ES-I3 (cell line): ENCODE measurements around the gene HAUS3.
"Not testable (repeated sequence)": the region's sequence is repeated elsewhere in the genome, so short reads cannot be mapped to it uniquely, and the experiment has no call there.

ENCODE experiments used
- H3K36me3 ChIP-seq: 2 replicates; pipeline ENCODE4 v1.6.1; 2013; ENCODE audit warnings: mild to moderate bottlenecking, low read length, control low read depth, moderate library complexity; ENCODE audit not compliant: insufficient read depth
- H3K4me1 ChIP-seq: 2 replicates; pipeline ENCODE4 v1.6.1; 2013; ENCODE audit warnings: mild to moderate bottlenecking, control low read depth, low read length; ENCODE audit not compliant: insufficient read depth
- H3K9ac ChIP-seq: 2 replicates; pipeline ENCODE4 v1.6.1; 2013; ENCODE audit warnings: low read depth, mild to moderate bottlenecking, low read length, moderate library complexity
- H3K9me3 ChIP-seq: 2 replicates; pipeline ENCODE4 v1.6.1; 2013; ENCODE audit warnings: mild to moderate bottlenecking, low read length, moderate library complexity; ENCODE audit not compliant: control insufficient read depth, insufficient read depth

Gene HAUS3

DNA sequence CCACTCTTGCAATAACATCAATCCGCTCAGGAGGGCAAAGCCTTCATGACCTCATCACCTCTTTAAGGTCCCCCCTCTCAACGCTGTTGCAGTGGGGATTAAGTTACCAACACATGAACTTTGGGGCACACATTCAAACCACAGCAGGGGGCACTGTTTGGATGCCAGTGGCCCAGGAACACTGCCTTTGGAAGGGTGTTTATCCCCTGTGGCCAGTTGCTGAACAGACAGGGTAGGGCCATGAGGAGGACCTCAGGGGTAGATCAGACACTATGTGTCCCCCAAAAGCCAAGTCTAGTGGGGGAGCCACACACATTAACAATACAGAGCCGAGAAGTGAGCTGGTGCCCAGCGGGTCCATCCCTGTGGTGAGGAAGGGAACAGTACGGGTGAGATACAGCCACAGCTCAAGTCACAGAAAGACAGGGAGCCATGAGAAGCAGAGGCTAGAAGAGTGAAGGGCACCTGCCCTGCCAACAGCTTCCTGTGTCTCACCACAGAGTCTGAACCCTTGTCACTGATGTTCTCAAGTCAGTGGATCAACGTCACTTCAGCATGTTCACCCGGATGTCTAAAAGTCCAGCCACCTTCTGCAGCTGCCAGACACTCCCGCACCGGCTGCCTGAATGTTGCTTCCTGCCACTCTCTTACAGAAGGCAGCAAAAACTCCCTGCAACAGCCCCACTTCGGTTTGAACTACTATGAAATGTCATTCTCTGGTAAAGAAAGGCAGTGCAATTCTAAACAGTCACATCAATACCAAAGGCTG is 39.8 kb upstream of the HAUS3 start:
- no peaks in the 10 kb centered on the region for H3K4me1 ChIP-seq
- H3K36me3 ChIP-seq = no peaks in the 10 kb centered on the region
- no peaks in the 10 kb centered on the region for H3K9me3 ChIP-seq
- no peak overlapping the region for H3K9ac ChIP-seq

DNA sequence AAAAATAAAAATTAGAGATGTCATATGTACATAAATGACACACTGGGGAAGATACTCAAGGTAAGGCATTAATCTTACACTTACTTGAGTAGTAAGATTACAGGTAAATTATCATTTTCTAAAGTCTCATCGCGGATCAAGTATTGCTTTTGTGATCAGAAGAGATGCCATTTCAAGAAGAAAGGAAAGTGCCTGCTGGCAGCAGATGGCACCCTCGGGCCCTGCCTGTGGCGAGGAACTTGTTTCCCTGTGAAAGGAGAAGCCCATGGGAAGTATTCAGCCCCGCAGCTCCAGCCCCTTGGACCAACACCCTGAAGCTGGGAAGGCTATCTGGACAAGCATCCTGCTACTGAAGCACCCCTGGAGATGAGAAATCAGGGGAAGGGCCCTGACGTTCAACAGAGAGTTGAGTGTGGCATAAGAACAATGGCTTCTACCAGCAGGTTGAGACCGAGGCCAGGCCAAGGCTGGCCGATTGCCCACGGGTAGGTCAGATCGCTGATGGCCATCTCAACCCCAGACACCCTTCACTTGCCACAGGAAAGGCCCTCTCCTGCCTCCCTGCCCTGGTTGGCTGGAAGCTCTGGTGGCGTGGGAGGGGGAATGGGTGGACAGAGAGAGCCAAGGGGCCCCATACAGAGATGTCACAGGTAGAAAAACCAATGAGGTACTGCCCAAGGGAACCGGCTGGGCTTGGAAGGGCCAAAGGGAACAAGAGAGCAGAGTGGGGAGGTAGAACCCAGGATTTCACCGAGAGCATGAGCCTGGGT is 38.8 kb upstream of the HAUS3 start:
- H3K9ac ChIP-seq = no peak overlapping the region
- H3K36me3 ChIP-seq = no peaks in the 10 kb centered on the region
- H3K4me1 ChIP-seq = no peaks in the 10 kb centered on the region
- H3K9me3 ChIP-seq = no peaks in the 10 kb centered on the region

DNA sequence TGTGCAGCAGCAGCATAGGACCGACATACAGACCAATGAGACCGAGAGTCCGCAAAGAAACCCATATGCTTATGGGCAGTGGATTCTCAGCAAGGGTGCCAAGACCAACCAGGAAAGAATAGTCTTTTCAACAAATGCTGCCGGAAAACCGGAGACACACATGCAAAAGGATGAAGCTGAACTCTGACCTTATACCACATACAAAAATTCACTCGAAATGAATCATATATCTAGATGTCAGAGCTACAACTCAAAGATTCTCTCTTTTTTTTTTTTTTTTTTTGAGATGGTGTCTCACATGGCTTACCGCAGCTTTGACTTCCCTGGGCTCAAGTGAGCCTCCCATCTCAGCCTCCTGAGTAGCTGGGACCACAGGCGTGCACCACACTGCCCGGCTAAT is 36.0 kb upstream of the HAUS3 start:
- H3K9me3 ChIP-seq = no peaks in the 10 kb centered on the region
- no peak overlapping the region for H3K9ac ChIP-seq
- no peaks in the 10 kb centered on the region for H3K36me3 ChIP-seq
- no peaks in the 10 kb centered on the region for H3K4me1 ChIP-seq

DNA sequence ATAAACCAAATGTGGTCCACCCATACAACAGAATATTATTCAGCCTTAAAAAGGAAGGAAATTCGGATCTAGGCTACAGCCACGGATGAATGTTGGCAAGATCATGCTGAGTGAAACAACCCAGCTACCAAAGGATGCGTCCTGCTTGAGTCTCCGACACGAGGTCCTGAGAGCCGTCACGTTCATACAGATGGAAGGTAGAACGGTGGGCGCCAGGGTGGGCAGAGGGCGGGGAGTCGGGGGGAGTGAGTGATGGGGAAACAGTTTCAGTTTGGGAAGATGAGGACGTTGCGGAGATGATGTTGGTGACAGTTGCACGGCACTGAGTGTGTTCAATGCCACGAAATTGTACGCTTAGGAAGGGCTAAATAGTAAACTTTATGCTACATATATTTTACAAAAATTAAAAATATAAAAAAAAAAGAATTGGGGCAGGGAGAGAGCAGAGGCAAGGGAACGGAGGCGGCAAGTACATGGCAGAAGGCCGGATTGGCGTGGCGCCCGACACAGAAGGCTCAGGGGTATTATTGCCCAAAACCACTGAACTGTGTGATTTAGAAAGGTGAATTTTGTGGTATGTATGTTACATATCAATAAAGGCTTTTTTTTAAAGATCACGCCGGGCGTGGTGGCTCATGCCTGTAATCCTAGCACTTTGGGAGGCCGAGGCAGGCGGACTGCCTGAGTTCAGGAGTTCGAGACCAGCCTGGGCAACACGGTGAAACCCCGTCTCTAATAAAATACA is 34.8 kb upstream of the HAUS3 start:
- Histone ChIP-seq H3K9ac (no peak overlapping the region), H3K9me3 (no peaks in the 10 kb centered on the region), H3K4me1 (no peaks in the 10 kb centered on the region), H3K36me3 (no peaks in the 10 kb centered on the region)

GRCh38 chr4:2275546-2276251 is 33.8 kb upstream of the HAUS3 start:
- no peaks in the 10 kb centered on the region for H3K36me3 ChIP-seq
- H3K9ac ChIP-seq = no peak overlapping the region
- no peaks in the 10 kb centered on the region for H3K4me1 ChIP-seq
- H3K9me3 ChIP-seq = no peaks in the 10 kb centered on the region

- H3K9ac ChIP-seq, H3K4me1 ChIP-seq, H3K9me3 ChIP-seq, H3K36me3 ChIP-seq: not testable (repeated sequence)
Measured at GRCh38 chr4:2275044-2275397, 33.1 kb upstream of the HAUS3 start.

- Histone ChIP-seq H3K9me3 (no peaks in the 10 kb centered on the region), H3K4me1 (no peaks in the 10 kb centered on the region), H3K36me3 (no peaks in the 10 kb centered on the region), H3K9ac (no peak overlapping the region)
Measured at GRCh38 chr4:2274320-2275043, 32.6 kb upstream of the HAUS3 start.

DNA sequence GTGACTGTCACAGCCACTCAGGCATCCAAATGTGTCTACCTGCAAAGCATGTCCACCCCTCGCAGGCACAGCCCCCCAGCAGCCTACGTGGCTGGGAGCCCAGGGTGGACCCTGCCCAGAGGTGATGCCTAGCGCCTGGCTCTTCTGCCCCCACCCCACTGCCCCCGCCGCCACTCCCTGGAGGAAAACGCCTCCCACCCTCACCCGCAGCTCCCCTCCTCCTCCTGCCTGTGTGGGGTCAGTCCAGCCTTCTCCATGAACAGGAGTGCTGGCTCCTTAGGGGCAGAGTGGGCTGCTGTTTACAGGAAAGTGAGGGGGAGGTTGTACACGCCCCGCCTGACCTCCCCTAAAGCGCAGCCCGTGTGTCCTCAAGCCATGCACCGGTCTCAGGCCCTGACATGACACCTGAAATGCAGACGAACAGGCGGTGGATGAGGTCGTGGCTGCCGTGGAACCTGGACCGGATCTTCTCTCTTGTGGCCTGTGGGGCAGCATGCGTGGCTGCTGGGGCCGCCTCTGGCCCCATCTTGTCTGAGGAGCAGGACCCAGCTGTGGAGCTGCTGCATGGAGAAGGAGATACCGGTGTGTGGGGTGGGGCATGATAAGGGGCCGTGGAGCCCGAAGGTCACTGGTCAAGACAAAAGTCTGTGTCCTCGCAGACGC is 31.9 kb upstream of the HAUS3 start:
- Histone ChIP-seq H3K36me3 (no peaks in the 10 kb centered on the region), H3K9ac (no peak overlapping the region), H3K4me1 (0 out of 2 replicates have a peak, but pooled peaks cover 2% of the 10 kb centered on the region), H3K9me3 (no peaks in the 10 kb centered on the region)

- H3K9me3 ChIP-seq = no peaks in the 10 kb centered on the region
- no peaks in the 10 kb centered on the region for H3K36me3 ChIP-seq
- H3K4me1 ChIP-seq = 0 out of 2 replicates have a peak, but pooled peaks cover 2% of the 10 kb centered on the region
- H3K9ac ChIP-seq = no peak overlapping the region
Measured at GRCh38 chr4:2273221-2273620, 31.3 kb upstream of the HAUS3 start.

DNA sequence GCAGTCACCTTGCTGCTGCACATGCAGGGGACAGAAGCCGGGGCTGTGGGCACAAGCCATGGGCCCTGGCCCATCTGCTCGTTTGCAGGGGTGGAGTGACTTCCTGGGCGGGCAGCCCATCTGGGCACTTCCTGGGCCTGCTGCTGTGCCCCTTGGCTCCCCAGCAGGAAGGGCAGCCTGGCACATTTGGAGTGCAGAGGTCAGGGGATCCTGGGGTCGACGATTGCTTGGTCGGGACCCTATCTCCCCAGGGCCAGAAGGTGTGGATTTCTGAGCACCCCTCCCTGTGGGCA is 30.9 kb upstream of the HAUS3 start:
- Histone ChIP-seq H3K9ac (no peak overlapping the region), H3K36me3 (no peaks in the 10 kb centered on the region), H3K4me1 (0 out of 2 replicates have a peak, but pooled peaks cover 2% of the 10 kb centered on the region), H3K9me3 (no peaks in the 10 kb centered on the region)

- Histone ChIP-seq H3K36me3 (no peaks in the 10 kb centered on the region), H3K9ac (no peak overlapping the region), H3K9me3 (no peaks in the 10 kb centered on the region), H3K4me1 (0 out of 2 replicates have a peak, but pooled peaks cover 2% of the 10 kb centered on the region)
Measured at GRCh38 chr4:2272026-2272827, 30.3 kb upstream of the HAUS3 start.

- Histone ChIP-seq H3K4me1 (0 out of 2 replicates have a peak, but pooled peaks cover 2% of the 10 kb centered on the region), H3K9me3 (no peaks in the 10 kb centered on the region), H3K9ac (no peak overlapping the region), H3K36me3 (no peaks in the 10 kb centered on the region)
Measured at GRCh38 chr4:2271279-2272025, 29.5 kb upstream of the HAUS3 start.
